Stimulated activated CD4-positive, alpha-beta T cell treated with anti-CD3 and anti-CD28 coated beads, Interleukin-12 subunit alpha, Interleukin-12 subunit beta, amount 100 ng/mL, for 24 hours (primary cell): Measurements from ENCODE around the gene MRPS14.
"Not testable (repeated sequence)": the region's sequence is repeated elsewhere in the genome, so short reads cannot be mapped to it uniquely, and the experiment has no call there.

Source experiments
- DNase-seq, 2 experiments: peaks; one replicate each; pipeline ENCODE4 v3.0.0-alpha.2; 2020; ENCODE audit warnings: low read depth in 2 of 2

MRPS14 gene

GRCh38 chr1:175023922-175024242, 657 bp upstream of the MRPS14 start:
- not testable (repeated sequence) for DNase-seq

GRCh38 chr1:175019524-175019923, 3.7 kb downstream of the MRPS14 start:
- DNase-seq = no peak

GRCh38 chr1:175015243-175015642, 8.0 kb downstream of the MRPS14 start:
- DNase-seq = no peak

GRCh38 chr1:175013445-175013844, 9.8 kb downstream of the MRPS14 start:
- DNase-seq = no peak

- DNase-seq = no peak
Observed at GRCh38 chr1:175009532-175009931, 13.7 kb downstream of the MRPS14 start.

GRCh38 chr1:175005085-175005783, 18.0 kb downstream of the MRPS14 start:
- DNase-seq = no peak

- no peak for DNase-seq
Observed at GRCh38 chr1:175003521-175003920, 19.7 kb downstream of the MRPS14 start.

- no peak for DNase-seq
Observed at GRCh38 chr1:175002910-175003517, 20.2 kb downstream of the MRPS14 start.

GRCh38 chr1:175000697-175001187, 22.5 kb downstream of the MRPS14 start:
- no peak for DNase-seq

GRCh38 chr1:174999936-175000696, 23.1 kb downstream of the MRPS14 start, which contains the start of gene CACYBP:
TSS of gene CACYBP (plus strand) at chr1:174999947. CDS start at chr1:175000181, 234 bp downstream.
- DNase-seq = peak; percentile 17 to 92

GRCh38 chr1:174999216-174999935, 23.8 kb downstream of the MRPS14 start:
- DNase-seq = peak; percentile 75 to 96

GRCh38 chr1:174998569-174999215, 24.5 kb downstream of the MRPS14 start:
- no peak for DNase-seq

- DNase-seq = no peak
Observed at GRCh38 chr1:174997041-174997440, 26.2 kb downstream of the MRPS14 start.

GRCh38 chr1:174996476-174996875, 26.7 kb downstream of the MRPS14 start:
- DNase-seq = no peak

- no peak for DNase-seq
Observed at GRCh38 chr1:174995916-174996315, 27.3 kb downstream of the MRPS14 start.

- no peak for DNase-seq
Observed at GRCh38 chr1:174995121-174995520, 28.1 kb downstream of the MRPS14 start.

- DNase-seq = no peak
Observed at GRCh38 chr1:174991473-174991872, 31.8 kb downstream of the MRPS14 start.

GRCh38 chr1:174990382-174990999, 32.7 kb downstream of the MRPS14 start:
- no peak for DNase-seq

- DNase-seq = no peak
Observed at GRCh38 chr1:174989536-174990220, 33.5 kb downstream of the MRPS14 start.

- no peak for DNase-seq
Observed at GRCh38 chr1:174988986-174989385, 34.2 kb downstream of the MRPS14 start.
